ENCODE data around the gene DLG2.

DLG2 gene

DNA sequence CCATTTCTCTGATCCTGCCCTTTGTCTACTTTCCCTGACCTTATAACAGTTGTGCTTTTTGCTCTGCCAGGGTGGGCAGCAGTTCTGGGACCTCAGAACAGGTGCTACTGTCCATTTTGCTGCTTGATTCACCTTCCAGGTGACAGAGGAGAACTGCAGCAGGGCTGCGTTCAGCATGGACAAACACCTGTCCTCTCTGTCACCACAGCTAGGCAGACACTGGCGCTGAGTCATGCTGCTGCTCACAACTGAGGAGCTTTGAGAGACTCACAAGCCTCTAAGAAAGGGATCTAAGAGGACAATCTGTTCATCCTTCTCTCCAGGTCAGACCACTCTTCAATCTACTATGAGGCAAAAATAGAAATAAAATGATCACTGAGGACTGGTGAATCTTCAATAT lies 1196.5 kb downstream of the DLG2 start:
- no peaks in the 10 kb centered on the region for H3K27me3 ChIP-seq (ENCODE audit: control insufficient read depth, insufficient read depth, low read length)

GRCh38 chr11:84425673-84426072 lies 1201.5 kb downstream of the DLG2 start:
- H3K4me3 ChIP-seq (ENCODE audit: low read depth, low read length): no peak overlapping the region
- H3K9ac ChIP-seq (ENCODE audit: low read length): no peak overlapping the region
- H3K4me1 ChIP-seq (ENCODE audit: control insufficient read depth, insufficient read depth, low read length): peaks cover 16% of the 10 kb centered on the region

More for the DNA sequence above, 1196.5 kb downstream of the DLG2 start:
- Histone ChIP-seq H3K4me1 (ENCODE audit: control insufficient read depth, insufficient read depth, low read length) (peaks cover 12% of the 10 kb centered on the region), H3K36me3 (ENCODE audit: control insufficient read depth, insufficient read depth, low read length) (no peaks in the 10 kb centered on the region), H3K9ac (ENCODE audit: low read length) (no peak overlapping the region), H3K9me3 (ENCODE audit: control insufficient read depth, insufficient read depth, low read depth, low read length) (no peaks in the 10 kb centered on the region), H3K4me3 (ENCODE audit: low read depth, low read length) (no peak overlapping the region), H3K27ac (ENCODE audit: low read depth, low read length) (no peak overlapping the region)

DNA sequence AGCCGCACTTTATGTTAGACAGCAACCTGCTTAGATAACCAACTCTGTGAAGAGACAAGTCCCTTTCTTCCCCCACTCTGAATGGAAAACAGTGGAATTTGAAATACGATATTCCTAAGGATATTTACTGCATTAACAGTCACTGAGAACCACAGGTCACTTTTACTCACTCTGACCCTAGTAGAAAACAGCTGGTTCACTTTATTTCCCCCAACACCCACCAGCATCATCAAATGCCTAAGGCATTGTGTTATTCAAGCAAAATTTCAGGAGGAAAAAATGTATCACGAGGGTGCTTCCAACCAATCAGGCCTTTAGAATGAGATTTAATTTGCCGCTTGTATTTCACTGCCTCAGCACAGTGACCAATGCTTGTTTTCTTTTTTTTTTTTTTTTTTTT lies 1206.9 kb downstream of the DLG2 start:
- Histone ChIP-seq H3K4me1 (ENCODE audit: control insufficient read depth, insufficient read depth, low read length) (peaks cover 11% of the 10 kb centered on the region), H3K27ac (ENCODE audit: low read depth, low read length) (no peak overlapping the region), H3K4me3 (ENCODE audit: low read depth, low read length) (no peak overlapping the region), H3K27me3 (ENCODE audit: control insufficient read depth, insufficient read depth, low read length) (no peaks in the 10 kb centered on the region), H3K36me3 (ENCODE audit: control insufficient read depth, insufficient read depth, low read length) (no peaks in the 10 kb centered on the region), H3K9me3 (ENCODE audit: control insufficient read depth, insufficient read depth, low read depth, low read length) (no peaks in the 10 kb centered on the region), H3K9ac (ENCODE audit: low read length) (no peak overlapping the region)

More at GRCh38 chr11:84425673-84426072, 1201.5 kb downstream of the DLG2 start:
- Histone ChIP-seq H3K27me3 (ENCODE audit: control insufficient read depth, insufficient read depth, low read length) (no peaks in the 10 kb centered on the region), H3K36me3 (ENCODE audit: control insufficient read depth, insufficient read depth, low read length) (no peaks in the 10 kb centered on the region), H3K27ac (ENCODE audit: low read depth, low read length) (no peak overlapping the region), H3K9me3 (ENCODE audit: control insufficient read depth, insufficient read depth, low read depth, low read length) (no peaks in the 10 kb centered on the region)

DNA sequence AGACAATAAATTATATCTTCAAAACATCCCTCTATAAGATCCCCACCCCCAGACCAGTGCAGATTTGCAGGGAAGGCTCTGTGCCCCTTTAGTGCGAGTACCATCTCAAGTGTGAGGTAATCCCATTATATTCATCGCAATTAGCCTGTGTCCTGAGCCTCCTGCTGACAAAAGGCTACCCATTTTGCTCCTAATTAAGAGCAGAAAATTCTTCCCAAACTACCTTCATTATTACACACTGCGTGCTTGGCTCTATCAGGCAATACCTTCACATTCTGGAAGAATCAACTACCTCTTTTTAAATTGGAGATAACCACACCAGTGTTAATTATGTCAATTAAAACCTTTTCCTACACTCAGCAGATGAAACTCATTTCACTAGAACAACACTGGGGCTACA lies 1207.5 kb downstream of the DLG2 start:
- H3K27me3 ChIP-seq (ENCODE audit: control insufficient read depth, insufficient read depth, low read length): no peaks in the 10 kb centered on the region

GRCh38 chr11:84414920-84415319 lies 1212.2 kb downstream of the DLG2 start:
- Histone ChIP-seq H3K4me1 (ENCODE audit: control insufficient read depth, insufficient read depth, low read length) (peaks cover 7% of the 10 kb centered on the region), H3K36me3 (ENCODE audit: control insufficient read depth, insufficient read depth, low read length) (no peaks in the 10 kb centered on the region), H3K4me3 (ENCODE audit: low read depth, low read length) (no peak overlapping the region)

More for the DNA sequence above, 1207.5 kb downstream of the DLG2 start:
- no peaks in the 10 kb centered on the region for H3K9me3 ChIP-seq (ENCODE audit: control insufficient read depth, insufficient read depth, low read depth, low read length)
- no peak overlapping the region for H3K9ac ChIP-seq (ENCODE audit: low read length)
- H3K36me3 ChIP-seq (ENCODE audit: control insufficient read depth, insufficient read depth, low read length): no peaks in the 10 kb centered on the region
- H3K4me3 ChIP-seq (ENCODE audit: low read depth, low read length): no peak overlapping the region
- peaks cover 10% of the 10 kb centered on the region for H3K4me1 ChIP-seq (ENCODE audit: control insufficient read depth, insufficient read depth, low read length)
- no peak overlapping the region for H3K27ac ChIP-seq (ENCODE audit: low read depth, low read length)

GRCh38 chr11:84413549-84413948 lies 1213.6 kb downstream of the DLG2 start:
- no peaks in the 10 kb centered on the region for H3K27me3 ChIP-seq (ENCODE audit: control insufficient read depth, insufficient read depth, low read length)
- H3K36me3 ChIP-seq (ENCODE audit: control insufficient read depth, insufficient read depth, low read length): no peaks in the 10 kb centered on the region
- H3K9ac ChIP-seq (ENCODE audit: low read length): no peak overlapping the region
- H3K4me3 ChIP-seq (ENCODE audit: low read depth, low read length): no peak overlapping the region
- H3K4me1 ChIP-seq (ENCODE audit: control insufficient read depth, insufficient read depth, low read length): peaks cover 16% of the 10 kb centered on the region
- no peak overlapping the region for H3K27ac ChIP-seq (ENCODE audit: low read depth, low read length)
- H3K9me3 ChIP-seq (ENCODE audit: control insufficient read depth, insufficient read depth, low read depth, low read length): no peaks in the 10 kb centered on the region

More at GRCh38 chr11:84414920-84415319, 1212.2 kb downstream of the DLG2 start:
- no peaks in the 10 kb centered on the region for H3K27me3 ChIP-seq (ENCODE audit: control insufficient read depth, insufficient read depth, low read length)
- H3K27ac ChIP-seq (ENCODE audit: low read depth, low read length): no peak overlapping the region
- H3K9me3 ChIP-seq (ENCODE audit: control insufficient read depth, insufficient read depth, low read depth, low read length): no peaks in the 10 kb centered on the region
- no peak overlapping the region for H3K9ac ChIP-seq (ENCODE audit: low read length)

GRCh38 chr11:84412862-84413261 lies 1214.3 kb downstream of the DLG2 start:
- H3K9ac ChIP-seq (ENCODE audit: low read length): no peak overlapping the region
- no peaks in the 10 kb centered on the region for H3K27me3 ChIP-seq (ENCODE audit: control insufficient read depth, insufficient read depth, low read length)
- H3K27ac ChIP-seq (ENCODE audit: low read depth, low read length): no peak overlapping the region
- H3K4me1 ChIP-seq (ENCODE audit: control insufficient read depth, insufficient read depth, low read length): peaks cover 17% of the 10 kb centered on the region
- no peak overlapping the region for H3K4me3 ChIP-seq (ENCODE audit: low read depth, low read length)
- no peaks in the 10 kb centered on the region for H3K9me3 ChIP-seq (ENCODE audit: control insufficient read depth, insufficient read depth, low read depth, low read length)
- H3K36me3 ChIP-seq (ENCODE audit: control insufficient read depth, insufficient read depth, low read length): no peaks in the 10 kb centered on the region

GRCh38 chr11:84408946-84409411 lies 1218.2 kb downstream of the DLG2 start:
- no peaks in the 10 kb centered on the region for H3K9me3 ChIP-seq (ENCODE audit: control insufficient read depth, insufficient read depth, low read depth, low read length)
- H3K27me3 ChIP-seq (ENCODE audit: control insufficient read depth, insufficient read depth, low read length): no peaks in the 10 kb centered on the region
- no peak overlapping the region for H3K4me3 ChIP-seq (ENCODE audit: low read depth, low read length)

GRCh38 chr11:84407091-84407490 lies 1220.1 kb downstream of the DLG2 start:
- H3K27ac ChIP-seq (ENCODE audit: low read depth, low read length): no peak overlapping the region
- H3K9ac ChIP-seq (ENCODE audit: low read length): no peak overlapping the region
- peaks cover 17% of the 10 kb centered on the region for H3K4me1 ChIP-seq (ENCODE audit: control insufficient read depth, insufficient read depth, low read length)
- H3K9me3 ChIP-seq (ENCODE audit: control insufficient read depth, insufficient read depth, low read depth, low read length): no peaks in the 10 kb centered on the region
- no peaks in the 10 kb centered on the region for H3K36me3 ChIP-seq (ENCODE audit: control insufficient read depth, insufficient read depth, low read length)
- H3K27me3 ChIP-seq (ENCODE audit: control insufficient read depth, insufficient read depth, low read length): no peaks in the 10 kb centered on the region
- no peak overlapping the region for H3K4me3 ChIP-seq (ENCODE audit: low read depth, low read length)

More at GRCh38 chr11:84408946-84409411, 1218.2 kb downstream of the DLG2 start:
- H3K4me1 ChIP-seq (ENCODE audit: control insufficient read depth, insufficient read depth, low read length): peaks cover 17% of the 10 kb centered on the region
- H3K9ac ChIP-seq (ENCODE audit: low read length): no peak overlapping the region
- H3K27ac ChIP-seq (ENCODE audit: low read depth, low read length): no peak overlapping the region
- H3K36me3 ChIP-seq (ENCODE audit: control insufficient read depth, insufficient read depth, low read length): no peaks in the 10 kb centered on the region

DNA sequence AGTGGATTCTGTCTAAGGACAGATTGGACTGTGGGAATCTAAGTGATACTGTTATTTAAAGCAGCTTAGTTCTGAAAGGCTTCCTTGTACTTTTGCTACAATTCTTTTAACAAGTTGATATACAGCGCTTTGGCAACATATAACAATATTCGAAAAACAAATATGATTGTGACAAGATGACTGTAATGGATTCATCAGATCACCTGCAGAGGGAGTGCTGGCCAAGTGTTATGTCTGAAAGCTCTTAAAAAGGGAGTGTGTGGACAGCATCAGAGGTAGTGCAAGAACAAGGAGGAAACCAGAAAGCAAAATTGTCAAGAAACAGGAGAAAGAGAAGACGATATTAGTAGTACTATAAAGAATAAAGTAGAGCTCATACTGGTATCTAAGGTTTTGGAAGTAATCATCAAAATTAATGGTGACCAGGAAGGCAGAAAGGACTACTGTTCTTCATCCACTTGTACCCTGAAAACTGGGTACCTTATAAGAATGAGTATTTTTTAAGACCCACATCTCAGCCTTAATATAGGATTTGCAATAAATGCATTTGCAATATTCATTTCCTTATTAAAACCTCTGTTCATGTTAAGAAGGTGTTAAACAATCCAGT lies 1229.0 kb downstream of the DLG2 start:
- H3K4me3 ChIP-seq (ENCODE audit: low read depth, low read length): no peak overlapping the region
- no peaks in the 10 kb centered on the region for H3K27me3 ChIP-seq (ENCODE audit: control insufficient read depth, insufficient read depth, low read length)
- no peak overlapping the region for H3K27ac ChIP-seq (ENCODE audit: low read depth, low read length)
- H3K36me3 ChIP-seq (ENCODE audit: control insufficient read depth, insufficient read depth, low read length): no peaks in the 10 kb centered on the region
- H3K9me3 ChIP-seq (ENCODE audit: control insufficient read depth, insufficient read depth, low read depth, low read length): no peaks in the 10 kb centered on the region
- no peaks in the 10 kb centered on the region for H3K4me1 ChIP-seq (ENCODE audit: control insufficient read depth, insufficient read depth, low read length)
- no peak overlapping the region for H3K9ac ChIP-seq (ENCODE audit: low read length)

DNA sequence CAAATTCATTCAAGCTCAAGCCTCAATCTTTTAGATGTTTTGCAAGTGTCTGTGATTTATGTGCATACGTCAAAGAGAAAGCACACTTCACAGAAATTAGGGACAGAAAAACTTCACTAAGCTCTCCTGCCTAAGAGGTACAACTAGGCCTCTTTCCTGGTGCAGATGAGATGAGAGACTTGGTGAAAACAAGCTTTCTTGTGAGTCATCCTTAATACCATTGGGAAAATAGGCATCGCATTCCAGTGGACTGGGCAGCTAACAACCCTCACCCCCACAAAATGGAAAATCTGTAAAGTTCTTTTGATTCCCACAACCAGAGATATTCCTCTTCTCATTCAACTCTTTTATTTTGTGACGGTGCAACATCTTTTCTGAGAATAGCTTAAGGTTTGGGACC lies 1230.6 kb downstream of the DLG2 start:
- no peak overlapping the region for H3K9ac ChIP-seq (ENCODE audit: low read length)
- H3K9me3 ChIP-seq (ENCODE audit: control insufficient read depth, insufficient read depth, low read depth, low read length): no peaks in the 10 kb centered on the region
- no peaks in the 10 kb centered on the region for H3K4me1 ChIP-seq (ENCODE audit: control insufficient read depth, insufficient read depth, low read length)
- no peak overlapping the region for H3K27ac ChIP-seq (ENCODE audit: low read depth, low read length)
- no peaks in the 10 kb centered on the region for H3K36me3 ChIP-seq (ENCODE audit: control insufficient read depth, insufficient read depth, low read length)
- no peaks in the 10 kb centered on the region for H3K27me3 ChIP-seq (ENCODE audit: control insufficient read depth, insufficient read depth, low read length)
- H3K4me3 ChIP-seq (ENCODE audit: low read depth, low read length): no peak overlapping the region

All from HUES6 (cell line).